ENCODE data around the gene MDM1. TPM values are rescaled to one million over a fixed set of nuclear protein-coding genes. Genes with fewer than 3 reads are reported as not detected.

MDM1 gene
- total RNA-seq, 3 donors from 2014 or later = 7.1 to 70.9 (median 11.5) TPM

DNA sequence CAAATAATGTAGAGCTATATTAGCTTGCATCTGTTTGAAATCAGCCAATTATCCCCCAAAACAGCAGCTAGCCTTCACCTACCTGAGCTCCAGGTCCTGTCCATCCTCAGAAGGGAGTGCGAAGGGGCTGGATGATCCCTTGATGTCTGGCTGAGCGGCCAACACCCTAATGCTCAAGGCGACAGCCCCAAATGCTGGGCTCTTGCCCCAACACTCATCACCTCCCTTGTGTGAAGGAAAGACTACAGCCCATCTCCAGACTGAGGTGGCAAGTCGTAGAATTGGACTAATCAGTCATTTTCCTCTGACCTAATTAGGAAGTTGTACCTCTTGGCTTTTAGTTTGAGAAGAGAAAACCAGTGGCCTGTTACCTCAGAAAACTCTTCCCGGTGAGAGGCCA lies 16.3 kb upstream of the MDM1 start:
- no peaks in the 10 kb centered on the region for H3K9me3 ChIP-seq
- no peak overlapping the region for H3K4me3 ChIP-seq
- H3K4me1 ChIP-seq (ENCODE audit: low read depth) = no peaks in the 10 kb centered on the region
- DNase-seq (no peak), ATAC-seq (no peak)
- no peaks in the 10 kb centered on the region for H3K36me3 ChIP-seq (ENCODE audit: low read depth)
- no peak for TF ChIP-seq CTCF (IDR thresholded peaks at IDR 0.05)
- intact Hi-C loops (cut with DNase I, micrococcal nuclease) = no loop called here

DNA sequence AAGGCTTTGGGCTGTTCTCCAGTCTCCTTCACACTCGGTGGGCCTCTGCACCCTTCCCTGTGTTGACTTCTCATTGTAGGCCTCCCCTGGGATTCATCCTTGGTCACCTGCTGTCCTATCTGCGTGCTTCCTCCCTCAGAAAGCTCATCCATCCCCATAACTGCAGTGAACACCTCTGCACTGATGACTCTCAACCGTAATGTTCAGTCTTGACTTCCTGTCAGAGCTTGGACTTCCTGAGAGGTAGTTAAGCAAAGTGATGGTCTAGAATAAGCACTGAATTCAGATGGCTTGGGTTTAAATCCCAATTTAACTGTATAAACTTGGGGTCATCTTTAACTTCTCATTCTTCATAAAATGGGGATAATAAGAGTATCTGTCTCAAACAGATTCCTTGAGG lies 13.6 kb upstream of the MDM1 start:
- no peak for TF ChIP-seq CTCF (IDR thresholded peaks at IDR 0.05)
- no peaks in the 10 kb centered on the region for H3K4me1 ChIP-seq (ENCODE audit: low read depth)
- DNase-seq (no peak), ATAC-seq (no peak)
- H3K9me3 ChIP-seq = no peaks in the 10 kb centered on the region
- no peak overlapping the region for H3K4me3 ChIP-seq
- no peaks in the 10 kb centered on the region for H3K36me3 ChIP-seq (ENCODE audit: low read depth)
- intact Hi-C loops (cut with DNase I, micrococcal nuclease) = no loop called here

DNA sequence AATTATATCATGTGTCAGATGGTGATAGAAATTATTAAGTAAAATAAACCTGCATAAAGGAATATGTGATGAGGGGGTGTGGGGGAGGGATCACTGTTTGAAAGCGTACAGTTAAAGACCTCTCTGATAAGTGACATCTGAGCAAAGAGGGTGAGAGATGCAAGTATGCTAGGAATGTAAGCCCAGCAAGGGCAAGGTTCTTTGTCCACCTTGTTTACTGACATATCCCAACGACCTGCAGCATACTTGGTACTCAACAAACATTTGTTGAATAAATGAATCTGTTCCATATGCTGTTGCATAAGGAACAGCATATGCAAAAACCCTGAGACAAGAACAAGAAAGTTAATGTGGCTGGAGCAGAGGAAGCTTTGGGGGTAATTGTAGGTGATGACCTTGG lies 12.0 kb upstream of the MDM1 start:
- no peak for TF ChIP-seq CTCF (IDR thresholded peaks at IDR 0.05)
- intact Hi-C loops (cut with DNase I, micrococcal nuclease) = no loop called here
- Histone ChIP-seq H3K9me3 (no peaks in the 10 kb centered on the region), H3K4me3 (no peak overlapping the region), H3K36me3 (ENCODE audit: low read depth) (no peaks in the 10 kb centered on the region), H3K4me1 (ENCODE audit: low read depth) (no peaks in the 10 kb centered on the region)
- DNase-seq (no peak), ATAC-seq (no peak)

DNA sequence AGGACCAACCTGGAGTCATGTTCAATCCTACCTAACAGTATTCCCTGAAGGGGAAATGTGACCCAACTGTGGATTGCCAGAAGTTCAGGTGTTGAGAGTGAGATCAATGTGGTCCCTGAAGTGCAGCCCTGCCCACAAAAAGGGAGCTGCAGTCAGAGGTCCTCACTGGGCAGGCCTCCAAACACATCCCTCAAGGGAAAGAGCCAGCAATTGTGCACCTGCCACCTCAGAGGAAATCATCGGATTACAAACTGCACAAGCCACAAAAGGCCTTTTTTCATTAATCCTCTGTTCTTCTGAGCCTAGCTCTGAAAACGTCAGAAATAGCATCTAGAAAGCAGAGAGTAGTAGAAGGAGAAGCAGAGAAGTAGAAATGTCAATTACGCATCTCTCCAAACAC lies 10.8 kb upstream of the MDM1 start:
- intact Hi-C loops (cut with DNase I, micrococcal nuclease) = no loop called here
- no peak for ATAC-seq

DNA sequence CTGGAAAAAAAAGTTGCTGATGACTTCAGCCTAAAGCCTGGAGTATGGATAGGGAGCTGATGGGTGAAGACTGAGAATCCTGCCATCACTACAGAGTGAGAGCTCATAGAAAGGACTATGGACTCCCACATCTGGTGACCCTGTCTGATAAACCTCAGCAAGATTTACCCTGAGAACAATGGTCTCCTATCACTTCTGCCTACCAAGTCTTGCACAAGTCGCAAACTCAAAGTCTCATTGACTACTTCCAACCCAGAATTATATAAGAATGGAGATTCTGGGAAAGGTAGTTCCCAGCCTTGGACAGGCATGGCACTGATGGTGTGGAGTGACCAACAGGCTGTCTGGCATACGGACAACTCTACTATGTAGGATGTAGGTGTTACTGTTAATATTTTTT lies 9.7 kb upstream of the MDM1 start:
- Histone ChIP-seq H3K9me3 (no peaks in the 10 kb centered on the region), H3K4me1 (ENCODE audit: low read depth) (no peaks in the 10 kb centered on the region), H3K4me3 (no peak overlapping the region), H3K36me3 (ENCODE audit: low read depth) (no peaks in the 10 kb centered on the region)
- DNase-seq (no peak), ATAC-seq (no peak)
- intact Hi-C loops (cut with DNase I, micrococcal nuclease) = no loop called here
- TF ChIP-seq CTCF (IDR thresholded peaks at IDR 0.05) = no peak

More for the DNA sequence above, 10.8 kb upstream of the MDM1 start:
- no peak for DNase-seq
- H3K9me3 ChIP-seq = no peaks in the 10 kb centered on the region
- no peaks in the 10 kb centered on the region for H3K36me3 ChIP-seq (ENCODE audit: low read depth)
- H3K4me3 ChIP-seq = no peak overlapping the region
- TF ChIP-seq CTCF (IDR thresholded peaks at IDR 0.05) = no peak
- no peaks in the 10 kb centered on the region for H3K4me1 ChIP-seq (ENCODE audit: low read depth)

Measured in mucosa of descending colon (tissue), 3 donors.